ENCODE results near the gene CDYL2.

GRCh38 chr16:80667925-80668324, 136.5 kb downstream of the CDYL2 start:
- TF ChIP-seq POLR2A (IDR thresholded peaks at IDR 0.05) (no peak), CTCF (IDR thresholded peaks at IDR 0.05) (no peak)

All from Peyer's patch (tissue), 4 donors.